GM23248 (cell line): ENCODE results near the gene PYGO2. TPM values are rescaled to one million over a fixed set of nuclear protein-coding genes. Genes with fewer than 3 reads are reported as not detected.
"Not testable (repeated sequence)": the region's sequence is repeated elsewhere in the genome, so short reads cannot be mapped to it uniquely, and the experiment has no call there.

ENCODE experiments used
- DNase-seq: peaks from one replicate; pipeline ENCODE4 v3.0.0-alpha.2; 2015
- H2AFZ ChIP-seq: fragments of 200-600 bp; sonication (generic); 2 replicates; pipeline ENCODE4 v1.6.1; 2016; ENCODE audit warnings: antibody characterized with exemption
- H3F3A ChIP-seq: fragments of 200-600 bp; sonication (generic); 2 replicates; pipeline ENCODE4 v1.6.1; 2016; ENCODE audit warnings: mild to moderate bottlenecking, antibody characterized with exemption, mixed run types; ENCODE audit not compliant: insufficient read depth
- H3K27ac ChIP-seq: fragments of 200-600 bp; sonication (generic); 2 replicates; pipeline ENCODE4 v1.5.1; 2016; ENCODE audit warnings: mild to moderate bottlenecking
- H3K27me3 ChIP-seq: fragments of 200-600 bp; sonication (generic); replicated peaks from 2 replicates; pipeline ENCODE4 v1.6.1; 2016; ENCODE audit warnings: mild to moderate bottlenecking; ENCODE audit not compliant: insufficient read depth
- H3K36me3 ChIP-seq: fragments of 200-600 bp; sonication (generic); 2 replicates; pipeline ENCODE4 v1.6.1; 2016; ENCODE audit warnings: low read depth, mild to moderate bottlenecking
- H3K4me1 ChIP-seq: fragments of 200-600 bp; sonication (generic); 2 replicates; pipeline ENCODE4 v1.6.1; 2016; ENCODE audit warnings: mild to moderate bottlenecking; ENCODE audit not compliant: insufficient read depth
- H3K4me2 ChIP-seq: fragments of 200-600 bp; sonication (generic); one replicate; pipeline ENCODE4 v1.6.1; 2016; ENCODE audit warnings: mild to moderate bottlenecking; ENCODE audit not compliant: unreplicated experiment
- H3K4me3 ChIP-seq: fragments of 200-600 bp; sonication (generic); 2 replicates; pipeline ENCODE4 v1.5.1; 2016; ENCODE audit warnings: mild to moderate bottlenecking
- H3K79me2 ChIP-seq: fragments of 200-600 bp; sonication (generic); 2 replicates; pipeline ENCODE4 v1.6.1; 2016; ENCODE audit warnings: mild to moderate bottlenecking; ENCODE audit not compliant: insufficient read depth
- H3K9ac ChIP-seq: fragments of 200-600 bp; sonication (generic); 2 replicates; pipeline ENCODE4 v1.6.1; 2016; ENCODE audit warnings: mild to moderate bottlenecking
- H3K9me2 ChIP-seq: fragments of 200-600 bp; sonication (generic); 2 replicates; pipeline ENCODE4 v1.6.1; 2016; ENCODE audit warnings: mixed run types, mild to moderate bottlenecking, moderate library complexity; ENCODE audit not compliant: insufficient read depth
- H3K9me3 ChIP-seq: fragments of 200-600 bp; sonication (generic); one replicate; pipeline ENCODE4 v1.6.1; 2017; ENCODE audit warnings: low read depth
- H4K20me1 ChIP-seq: fragments of 200-600 bp; sonication (generic); 2 replicates; pipeline ENCODE4 v1.6.0; 2016; ENCODE audit not compliant: insufficient read depth
- EZH2 ChIP-seq: fragments of 200-600 bp; sonication (generic); IDR thresholded peaks from 2 replicates; pipeline ENCODE4 v1.6.1; 2018; ENCODE audit warnings: antibody characterized with exemption, mild to moderate bottlenecking; ENCODE audit not compliant: insufficient read depth, poor library complexity, severe bottlenecking
- EZH2phosphoT487 ChIP-seq: fragments of 200-600 bp; sonication (generic); IDR thresholded peaks from 2 replicates; pipeline ENCODE4 v1.6.1; 2018; ENCODE audit warnings: antibody characterized with exemption, moderate library complexity, mild to moderate bottlenecking, low read depth; ENCODE audit not compliant: insufficient read depth
- WGBS, 2 experiments: methylation state at CpG; one replicate each; pipeline ENCODE4 v1.1.6; 2015 to 2017; ENCODE audit warnings: low lambda C conversion rate in 2 of 2, low coverage in 1 of 2; ENCODE audit errors: missing lambda C conversion rate in 2 of 2; 5-methylcytosine and 5-hydroxymethylcytosine counted together
- in situ Hi-C: fragments of 300-500 bp; cut with MboI; formaldehyde crosslinking; loops from 2 replicates; pipeline ENCODE4 v1.15.0; 2020
- microRNA-seq: library from miRNA; unstranded; fragments of <30 nt; microRNA quantifications from one replicate; pipeline ENCODE4, GENCODE V29; 2016; ENCODE audit warnings: borderline number of aligned reads
- polyA plus RNA-seq: library from polyadenylated mRNA; unstranded; fragments of >200 nt; fragmentation: Nextera tagmentation; extraction: Ambion mirVana; gene quantifications from 2 replicates; pipeline ENCODE4 v1.2.1, GENCODE V29; 2016
- small RNA-seq: library from RNA; depleted of rRNA; stranded (forward); fragments of <200 nt; gene quantifications from one replicate; pipeline ENCODE3, GENCODE V24; 2014; ENCODE audit warnings: low read depth, low replicate concordance
- total RNA-seq: library from RNA; depleted of rRNA; stranded (reverse); fragments of >200 nt; shearing (Covaris generic); gene quantifications from 2 replicates; pipeline ENCODE4 v1.2.3, GENCODE V29; 2014; rRNA removed

The PYGO2 gene
- total and polyA plus RNA-seq, 2 experiments from 2014 or later, result 14.7 to 14.9 TPM

DNA sequence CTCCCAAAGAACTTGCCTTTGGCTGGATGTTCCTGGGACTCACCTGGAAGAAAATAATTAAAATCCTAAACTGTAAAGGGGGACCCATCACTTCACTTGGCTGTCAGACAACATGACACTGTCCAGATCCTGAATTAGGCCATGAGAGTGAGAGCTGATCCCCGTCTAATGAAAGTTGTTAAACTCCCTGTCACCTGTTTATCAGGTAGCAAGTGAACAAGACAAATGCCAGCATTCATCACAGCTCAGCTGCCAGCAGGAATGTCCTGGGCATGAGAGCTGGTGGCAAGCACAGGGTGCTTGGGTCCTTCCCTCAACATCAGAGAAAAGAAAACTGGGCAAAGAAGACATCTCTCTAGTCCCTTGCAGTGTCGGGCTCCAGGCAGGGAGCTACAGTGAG, 48.8 kb downstream of the PYGO2 start:
- Histone ChIP-seq H3K9me2 (no peaks in the 10 kb centered on the region), H3K27ac (no peak overlapping the region), H3K27me3 (no peaks in the 10 kb centered on the region), H3K36me3 (no peaks in the 10 kb centered on the region), H3K4me3 (no peak overlapping the region), H3K4me1 (no peaks in the 10 kb centered on the region), H3K9ac (no peak overlapping the region), H3K9me3 (no peaks in the 10 kb centered on the region), H3K4me2 (no peak overlapping the region), H2AFZ (no peak overlapping the region), H3F3A (no peaks in the 10 kb centered on the region), H3K79me2 (no peaks in the 10 kb centered on the region), H4K20me1 (no peaks in the 10 kb centered on the region)
- TF ChIP-seq EZH2phosphoT487 (no peak), EZH2 (no peak)
- WGBS, 2 experiments, result 51 to 60% methylated on average over 2 of the region's 2 CpGs
- DNase-seq, result no peak
- in situ Hi-C loops, result no loop called here

- Histone ChIP-seq H3F3A (no peaks in the 10 kb centered on the region), H3K79me2 (no peaks in the 10 kb centered on the region), H3K9ac (no peak overlapping the region), H3K4me3 (no peak overlapping the region), H2AFZ (no peak overlapping the region), H3K36me3 (no peaks in the 10 kb centered on the region), H3K9me2 (no peaks in the 10 kb centered on the region), H3K9me3 (no peaks in the 10 kb centered on the region), H3K27me3 (no peaks in the 10 kb centered on the region), H3K4me2 (no peak overlapping the region), H4K20me1 (no peaks in the 10 kb centered on the region), H3K27ac (no peak overlapping the region), H3K4me1 (no peaks in the 10 kb centered on the region)
- in situ Hi-C loops, result no loop called here
- no peak for TF ChIP-seq EZH2phosphoT487
- TF ChIP-seq EZH2, result no peak
- WGBS, 2 experiments, result 66% methylated on average over 8 of the region's 8 CpGs
- no peak for DNase-seq
Measured at GRCh38 chr1:154911691-154912550, 49.7 kb downstream of the PYGO2 start.

DNA sequence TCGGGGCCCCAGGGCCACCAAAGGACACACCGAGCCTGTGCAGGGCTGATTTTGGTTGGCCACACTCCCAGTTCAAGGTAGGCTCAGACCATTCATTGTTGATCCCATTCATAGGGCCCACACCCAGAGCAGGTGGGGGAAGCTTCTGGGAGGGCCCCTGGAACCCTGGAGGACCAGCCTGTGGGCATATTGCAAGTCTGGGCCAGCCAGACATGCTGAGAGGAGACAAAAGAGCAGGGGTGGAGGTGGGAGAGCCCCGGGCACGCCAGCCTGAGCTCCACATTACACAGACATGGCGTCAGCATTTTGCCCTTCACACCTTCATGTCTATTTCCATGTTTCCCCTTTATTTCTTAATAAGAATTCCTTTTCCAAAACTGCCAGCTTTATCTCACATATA, 50.7 kb downstream of the PYGO2 start:
- no peaks in the 10 kb centered on the region for H3K9me2 ChIP-seq
- no peaks in the 10 kb centered on the region for H3K79me2 ChIP-seq
- no peaks in the 10 kb centered on the region for H4K20me1 ChIP-seq
- 48 to 61% methylated on average over 5 of the region's 5 CpGs for whole genome bisulfite sequencing, 2 experiments
- H3K27me3 ChIP-seq, result no peaks in the 10 kb centered on the region
- in situ Hi-C loops, result no loop called here
- H3K4me2 ChIP-seq, result no peak overlapping the region
- no peak for DNase-seq
- H3K27ac ChIP-seq, result no peak overlapping the region
- TF ChIP-seq EZH2phosphoT487, result no peak
- TF ChIP-seq EZH2, result no peak
- H3K9me3 ChIP-seq, result no peaks in the 10 kb centered on the region
- no peak overlapping the region for H3K9ac ChIP-seq
- H3K4me1 ChIP-seq, result no peaks in the 10 kb centered on the region
- H3K4me3 ChIP-seq, result no peak overlapping the region
- no peaks in the 10 kb centered on the region for H3K36me3 ChIP-seq
- H3F3A ChIP-seq, result no peaks in the 10 kb centered on the region
- H2AFZ ChIP-seq, result no peak overlapping the region

DNA sequence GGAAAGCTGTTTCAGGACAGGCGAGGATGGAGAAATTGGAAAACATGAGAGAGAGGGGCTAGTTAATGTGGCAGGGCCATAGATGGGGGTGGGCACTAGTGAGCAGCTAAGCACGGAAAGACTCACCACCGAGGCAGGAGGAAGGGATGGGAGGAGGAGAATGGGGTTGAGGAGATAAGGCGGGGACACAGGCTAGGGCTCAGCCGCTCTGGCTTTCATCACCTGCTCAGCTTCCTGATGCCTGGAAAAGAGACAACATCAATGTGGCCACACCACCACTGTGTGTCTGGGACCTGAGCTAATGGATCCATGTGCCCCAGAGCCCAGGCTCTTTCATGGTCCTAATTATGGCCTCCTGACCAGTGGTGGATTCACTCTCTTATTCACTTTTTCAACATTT, 52.6 kb downstream of the PYGO2 start:
- WGBS, 2 experiments, result 63 to 65% methylated on average over 5 of the region's 5 CpGs
- Histone ChIP-seq H3K4me2 (no peak overlapping the region), H3K9me3 (no peaks in the 10 kb centered on the region), H2AFZ (no peak overlapping the region), H3K36me3 (no peaks in the 10 kb centered on the region), H4K20me1 (no peaks in the 10 kb centered on the region), H3F3A (no peaks in the 10 kb centered on the region), H3K9ac (no peak overlapping the region), H3K4me1 (no peaks in the 10 kb centered on the region), H3K4me3 (no peak overlapping the region), H3K9me2 (no peaks in the 10 kb centered on the region), H3K27me3 (no peaks in the 10 kb centered on the region), H3K27ac (no peak overlapping the region), H3K79me2 (no peaks in the 10 kb centered on the region)
- TF ChIP-seq EZH2phosphoT487 (no peak), EZH2 (no peak)
- DNase-seq, result no peak
- in situ Hi-C loops, result no loop called here

DNA sequence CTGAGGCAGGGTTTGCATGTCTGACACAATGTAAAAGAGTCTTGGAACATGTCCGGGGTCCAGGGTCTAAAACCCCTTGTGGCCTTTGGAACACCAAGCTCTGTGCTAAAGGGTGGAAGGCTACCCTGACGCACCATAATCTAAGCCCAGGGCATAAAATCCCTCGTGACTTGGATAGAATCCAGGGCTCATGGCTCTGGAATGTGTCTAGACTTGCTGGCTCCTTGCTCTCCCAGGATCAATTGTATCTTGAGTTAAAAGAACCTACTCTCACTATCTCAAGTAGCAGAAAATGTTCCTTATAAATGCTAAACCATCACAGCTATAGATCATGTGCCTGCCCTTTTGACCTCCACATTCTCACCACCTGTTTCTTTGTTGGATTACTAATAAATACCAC, 53.5 kb downstream of the PYGO2 start:
- H3K4me1 ChIP-seq, H3K79me2 ChIP-seq, H2AFZ ChIP-seq, H3K27ac ChIP-seq, H3K4me2 ChIP-seq, H3K9ac ChIP-seq, in situ Hi-C loops, DNase-seq, H3K9me2 ChIP-seq, H3K36me3 ChIP-seq, H3F3A ChIP-seq, H3K27me3 ChIP-seq, H4K20me1 ChIP-seq, H3K9me3 ChIP-seq, H3K4me3 ChIP-seq: not testable (repeated sequence)
- 46 to 55% methylated on average over 3 of the region's 3 CpGs for WGBS, 2 experiments

Small RNAs within 50 kb of the gene (microRNA-seq; reads per million reads assigned to microRNA genes)
- not detected for gene MIR4258

Small RNAs within 50 kb of the gene (small RNA-seq; reads per million reads assigned to genes)
- not detected for gene MIR4258
- not detected for gene RF00017

Other genes with a start within 250 kb of the PYGO2 start
- gene KCNN3, start 91.5 kb downstream of the PYGO2 start, total RNA-seq, result not detected in 2 replicates
- not detected in 2 replicates for gene KCNN3, start 91.5 kb downstream of the PYGO2 start, polyA plus RNA-seq
- gene PMVK, start 25.1 kb downstream of the PYGO2 start, total RNA-seq, result 2.1 and 6.4 TPM in 2 replicates
- gene PMVK, start 25.1 kb downstream of the PYGO2 start, polyA plus RNA-seq, result 36.6 and 40.2 TPM in 2 replicates
- gene PBXIP1, start 5.7 kb downstream of the PYGO2 start, total RNA-seq, result 70.4 and 72.2 TPM in 2 replicates
- 25.9 and 26.4 TPM in 2 replicates for gene PBXIP1, start 5.7 kb downstream of the PYGO2 start, polyA plus RNA-seq
- 295 and 319 TPM in 2 replicates for gene SHC1, start 9.0 kb upstream of the PYGO2 start, total RNA-seq
- 275 and 278 TPM in 2 replicates for gene SHC1, start 9.0 kb upstream of the PYGO2 start, polyA plus RNA-seq
- gene CKS1B, start 12.9 kb upstream of the PYGO2 start, total RNA-seq, result 45.6 and 50.3 TPM in 2 replicates
- 113 and 119 TPM in 2 replicates for gene CKS1B, start 12.9 kb upstream of the PYGO2 start, polyA plus RNA-seq
- 15.6 and 21.3 TPM in 2 replicates for gene FLAD1, start 21.6 kb upstream of the PYGO2 start, total RNA-seq
- 26.4 and 30.2 TPM in 2 replicates for gene FLAD1, start 21.6 kb upstream of the PYGO2 start, polyA plus RNA-seq
- not detected in 2 replicates for gene LENEP, start 31.8 kb upstream of the PYGO2 start, total RNA-seq
- gene LENEP, start 31.8 kb upstream of the PYGO2 start, polyA plus RNA-seq, result not detected in 2 replicates
- 16.8 and 27.0 TPM in 2 replicates for gene ZBTB7B, start 41.0 kb upstream of the PYGO2 start, total RNA-seq
- gene ZBTB7B, start 41.0 kb upstream of the PYGO2 start, polyA plus RNA-seq, result 2.3 and 2.9 TPM in 2 replicates
- not detected in 2 replicates for gene DCST2, start 72.0 kb upstream of the PYGO2 start, total RNA-seq
- 0.14 and 0.16 TPM in 2 replicates for gene DCST2, start 72.0 kb upstream of the PYGO2 start, polyA plus RNA-seq
- not detected in 2 replicates for gene DCST1, start 72.0 kb upstream of the PYGO2 start, total RNA-seq
- gene DCST1, start 72.0 kb upstream of the PYGO2 start, polyA plus RNA-seq, result not detected in 2 replicates
- 85.6 and 109 TPM in 2 replicates for gene ADAM15, start 89.5 kb upstream of the PYGO2 start, total RNA-seq
- gene ADAM15, start 89.5 kb upstream of the PYGO2 start, polyA plus RNA-seq, result 73.0 and 80.4 TPM in 2 replicates
- gene EFNA4, start 102.0 kb upstream of the PYGO2 start, total RNA-seq, result 2.4 and 5.5 TPM in 2 replicates
- gene EFNA4, start 102.0 kb upstream of the PYGO2 start, polyA plus RNA-seq, result 4.4 and 4.6 TPM in 2 replicates
- gene EFNA3, start 117.1 kb upstream of the PYGO2 start, total RNA-seq, result 1.4 and 3.0 TPM in 2 replicates
- gene EFNA3, start 117.1 kb upstream of the PYGO2 start, polyA plus RNA-seq, result 2.5 and 2.7 TPM in 2 replicates
- not detected in 2 replicates for gene EFNA1, start 166.1 kb upstream of the PYGO2 start, total RNA-seq
- gene EFNA1, start 166.1 kb upstream of the PYGO2 start, polyA plus RNA-seq, result not detected in 2 replicates
- gene SLC50A1, start 174.1 kb upstream of the PYGO2 start, total RNA-seq, result 33.4 and 34.1 TPM in 2 replicates
- 55.1 and 58.3 TPM in 2 replicates for gene SLC50A1, start 174.1 kb upstream of the PYGO2 start, polyA plus RNA-seq
- gene DPM3, start 178.7 kb upstream of the PYGO2 start, total RNA-seq, result 21.8 and 50.7 TPM in 2 replicates
- 75.3 and 82.3 TPM in 2 replicates for gene DPM3, start 178.7 kb upstream of the PYGO2 start, polyA plus RNA-seq
- gene KRTCAP2, start 211.5 kb upstream of the PYGO2 start, total RNA-seq, result 92.7 and 189 TPM in 2 replicates
- gene KRTCAP2, start 211.5 kb upstream of the PYGO2 start, polyA plus RNA-seq, result 480 and 484 TPM in 2 replicates
- gene TRIM46, start 212.1 kb upstream of the PYGO2 start, total RNA-seq, result 3.4 TPM in 2 replicates
- 1.6 and 2.1 TPM in 2 replicates for gene TRIM46, start 212.1 kb upstream of the PYGO2 start, polyA plus RNA-seq
- gene THBS3, start 246.1 kb upstream of the PYGO2 start, total RNA-seq, result 20.6 and 21.4 TPM in 2 replicates
- gene THBS3, start 246.1 kb upstream of the PYGO2 start, polyA plus RNA-seq, result 14.9 and 16.6 TPM in 2 replicates
- gene MTX1, start 246.9 kb upstream of the PYGO2 start, total RNA-seq, result 39.6 and 61.4 TPM in 2 replicates
- 69.2 and 78.6 TPM in 2 replicates for gene MTX1, start 246.9 kb upstream of the PYGO2 start, polyA plus RNA-seq